T1000 (cell line): Measurements from ENCODE around the gene B4GALT1.
"Not testable (repeated sequence)": the region's sequence is repeated elsewhere in the genome, so short reads cannot be mapped to it uniquely, and the experiment has no call there.

Experiments
- DNase-seq: peaks from one replicate; lab custom pipeline; 2025; ENCODE audit warnings: mixed read lengths; lab: John Stamatoyannopoulos, UW

Gene B4GALT1

GRCh38 chr9:33184963-33185362 lies 17.8 kb upstream of the B4GALT1 start:
- no peak for DNase-seq

- no peak for DNase-seq
Measured at GRCh38 chr9:33182519-33182918, 15.4 kb upstream of the B4GALT1 start.

GRCh38 chr9:33180526-33181184 lies 13.5 kb upstream of the B4GALT1 start:
- DNase-seq = no peak

GRCh38 chr9:33178972-33179697 lies 12.0 kb upstream of the B4GALT1 start:
- no peak for DNase-seq

GRCh38 chr9:33177639-33178038 lies 10.5 kb upstream of the B4GALT1 start:
- DNase-seq = no peak

DNA sequence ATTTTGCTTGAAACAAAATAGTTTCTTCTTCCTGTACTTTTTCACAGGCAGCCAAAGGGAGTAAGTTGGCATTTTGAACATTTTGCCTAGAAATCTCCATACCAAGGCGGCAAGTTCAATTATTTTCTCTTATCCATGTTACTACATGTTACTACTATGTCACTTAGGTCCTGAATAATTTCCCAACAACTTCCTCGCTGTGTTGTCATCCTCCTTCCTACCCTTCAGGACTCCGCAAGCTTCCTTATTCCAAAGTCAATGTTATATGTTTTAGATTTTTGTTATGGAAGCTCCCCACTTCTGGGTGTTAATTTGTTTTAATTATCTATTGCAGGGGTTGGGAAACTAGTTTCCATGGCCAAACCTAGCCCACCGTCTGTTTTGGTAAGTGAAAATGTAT lies 9.9 kb upstream of the B4GALT1 start:
- no peak for DNase-seq

DNA sequence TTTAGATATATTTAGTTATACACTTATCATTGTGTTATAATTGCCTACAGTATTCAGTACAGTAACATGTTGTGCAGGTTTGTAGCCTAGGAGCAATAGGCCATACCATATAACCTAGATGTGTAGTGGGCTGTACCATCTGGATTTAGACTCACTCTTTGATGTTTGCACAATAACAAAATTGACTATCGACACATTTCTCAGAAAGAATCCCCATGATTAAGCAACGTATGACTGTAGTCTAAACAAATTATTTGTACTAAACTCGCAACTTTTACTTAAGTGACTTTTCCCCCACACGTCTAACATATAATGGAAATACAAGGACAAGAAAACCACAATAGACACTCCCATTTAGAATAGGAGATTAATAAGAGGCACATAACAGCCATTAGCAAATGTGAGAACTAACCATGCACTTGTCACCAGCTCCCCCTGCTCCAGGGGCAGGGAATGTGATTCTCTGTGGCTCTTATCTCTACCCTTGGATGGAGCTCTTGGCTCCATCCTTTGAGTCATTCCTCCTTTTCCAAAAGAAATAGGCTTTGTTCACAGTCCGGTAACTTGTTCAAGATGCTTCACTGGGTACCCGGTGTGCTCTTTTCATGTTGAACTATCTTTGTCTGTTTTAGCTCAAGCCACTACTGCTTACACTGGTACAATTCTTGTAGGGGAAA lies 8.7 kb upstream of the B4GALT1 start:
- no peak for DNase-seq

DNA sequence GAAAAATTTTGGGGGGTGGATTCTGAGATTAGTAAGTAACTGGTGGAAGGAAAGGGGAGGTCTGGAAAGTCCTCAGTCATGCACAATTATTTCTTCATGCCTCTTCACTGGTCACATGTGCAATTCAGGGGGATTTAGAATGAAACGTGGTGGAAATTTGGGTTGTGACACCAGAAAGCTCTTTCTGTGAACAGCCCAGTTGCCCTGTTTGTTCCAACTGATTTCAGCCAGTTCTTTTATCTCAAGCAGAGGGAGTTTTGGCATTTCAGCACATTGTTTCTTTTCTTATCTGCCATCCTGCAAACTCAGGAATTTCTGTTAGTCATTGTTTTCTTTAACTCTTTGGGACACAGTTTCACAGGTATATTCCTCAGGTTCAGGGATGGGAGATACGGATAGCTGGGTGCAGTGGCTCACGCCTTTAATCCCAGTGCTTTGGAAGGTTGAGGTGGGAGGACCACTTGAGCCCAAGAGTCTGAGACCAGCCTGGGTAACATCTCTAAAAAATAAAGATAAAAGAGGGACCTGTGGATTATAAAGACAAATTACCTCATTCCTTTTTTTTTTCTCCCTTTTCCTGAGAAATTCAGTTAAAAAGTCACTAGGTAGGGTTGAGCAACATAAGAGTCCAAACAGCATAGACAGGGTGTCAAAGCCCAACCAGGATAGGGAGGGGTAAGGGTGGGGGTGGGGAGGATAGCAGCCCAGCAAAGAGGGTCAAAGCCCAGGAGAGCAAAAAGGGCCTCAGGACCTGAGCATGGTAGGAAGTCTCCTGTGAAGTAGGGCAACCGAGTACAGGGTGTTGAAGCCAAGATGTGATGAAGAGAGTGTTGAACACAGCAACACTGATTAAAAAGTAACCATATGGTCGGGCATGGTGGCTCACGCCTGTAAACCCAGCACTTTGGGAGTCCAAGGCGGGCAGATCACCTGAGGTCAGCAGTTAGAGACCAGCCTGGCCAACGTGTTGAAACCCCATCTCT lies 5.4 kb upstream of the B4GALT1 start:
- DNase-seq = no peak

- no peak for DNase-seq
Measured at GRCh38 chr9:33170464-33171415, 3.6 kb upstream of the B4GALT1 start.

GRCh38 chr9:33168941-33169544 lies 1.9 kb upstream of the B4GALT1 start:
- DNase-seq = no peak

DNA sequence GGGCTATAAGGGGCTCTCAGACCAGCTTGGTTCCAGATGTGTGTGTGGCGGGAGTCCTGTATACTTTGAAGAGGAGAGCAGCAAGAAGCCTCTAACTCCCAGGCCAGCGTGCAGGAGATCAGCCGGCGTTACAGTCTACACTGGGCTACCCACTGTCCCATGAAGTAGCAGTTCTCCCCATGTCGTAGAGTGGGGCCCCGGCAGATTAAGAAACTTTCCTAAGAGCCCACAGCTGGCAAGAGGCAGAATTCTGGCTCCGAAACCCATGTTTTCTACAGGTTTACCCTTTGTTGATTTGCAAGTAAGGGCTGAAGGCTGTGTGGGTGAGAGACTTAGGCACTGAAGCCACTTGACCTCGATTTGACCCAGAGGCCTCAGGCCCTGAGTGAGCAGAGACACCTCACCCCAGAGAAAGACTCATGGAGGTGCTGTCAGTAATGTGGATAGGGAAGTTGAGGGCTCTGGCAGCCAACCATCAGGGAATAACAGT lies 881 bp upstream of the B4GALT1 start:
- DNase-seq = no peak

GRCh38 chr9:33166231-33167083 lies 679 bp downstream of the B4GALT1 start:
- no peak for DNase-seq

- DNase-seq = no peak
Measured at GRCh38 chr9:33165263-33166151, 1.6 kb downstream of the B4GALT1 start.

- not testable (repeated sequence) for DNase-seq
Measured at GRCh38 chr9:33164921-33165262, 2.2 kb downstream of the B4GALT1 start.

- DNase-seq = no peak
Measured at GRCh38 chr9:33164138-33164809, 2.9 kb downstream of the B4GALT1 start.

- no peak for DNase-seq
Measured at GRCh38 chr9:33163433-33164137, 3.6 kb downstream of the B4GALT1 start.

DNA sequence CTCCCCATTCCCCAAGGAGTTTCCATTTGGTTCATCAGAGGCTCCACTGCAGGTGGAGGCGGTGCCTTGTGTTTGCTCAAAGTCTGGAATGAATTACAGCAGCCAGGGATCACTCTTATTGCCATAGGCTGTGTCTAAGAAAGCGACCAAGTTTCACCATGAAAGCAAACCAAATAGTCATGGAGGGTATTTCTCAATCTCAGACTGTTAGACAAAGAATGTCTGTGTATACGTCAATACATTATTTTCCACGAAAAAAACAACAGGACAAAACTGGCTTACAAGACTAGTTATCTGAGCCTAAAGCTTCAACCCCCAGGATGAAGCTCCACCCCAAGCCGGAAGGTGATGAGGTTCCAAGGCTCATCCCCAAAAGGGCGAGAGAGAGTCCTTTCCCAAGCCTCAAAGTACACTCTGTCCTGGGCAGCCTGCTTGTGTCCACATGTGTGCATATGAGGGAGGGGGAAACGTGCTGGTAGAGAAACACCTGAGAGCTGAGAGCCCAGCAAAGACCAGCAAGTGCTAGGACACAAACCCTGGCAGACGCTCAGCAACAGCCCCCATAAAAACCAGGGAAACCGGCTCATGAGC lies 4.3 kb downstream of the B4GALT1 start:
- no peak for DNase-seq
